Glutamatergic neuron (in vitro differentiated cells): ENCODE data around the gene THADA. TPM values are rescaled to one million over a fixed set of nuclear protein-coding genes. Genes with fewer than 3 reads are reported as not detected.
"Not testable (repeated sequence)": the region's sequence is repeated elsewhere in the genome, so short reads cannot be mapped to it uniquely, and the experiment has no call there.

Experiments
- DNase-seq: peaks from one replicate; pipeline ENCODE4 v3.0.0; 2022
- H3K27ac Mint-ChIP-seq: one replicate; pipeline ENCODE4 v1.8.0; 2020; ENCODE audit warnings: mild to moderate bottlenecking, mixed read lengths, inconsistent platforms; ENCODE audit not compliant: unreplicated experiment
- H3K27me3 Mint-ChIP-seq: one replicate; pipeline ENCODE4 v1.8.0; 2020; ENCODE audit warnings: mild to moderate bottlenecking, moderate library complexity, mixed read lengths, inconsistent platforms; ENCODE audit not compliant: unreplicated experiment
- H3K36me3 Mint-ChIP-seq: one replicate; pipeline ENCODE4 v1.8.0; 2020; ENCODE audit warnings: mild to moderate bottlenecking, mixed read lengths, inconsistent platforms; ENCODE audit not compliant: unreplicated experiment
- H3K4me1 Mint-ChIP-seq: one replicate; pipeline ENCODE4 v1.8.0; 2020; ENCODE audit warnings: mild to moderate bottlenecking, low read depth, mixed read lengths, inconsistent platforms; ENCODE audit not compliant: unreplicated experiment
- H3K4me3 Mint-ChIP-seq: one replicate; pipeline ENCODE4 v1.8.0; 2020; ENCODE audit warnings: mild to moderate bottlenecking, mixed read lengths, inconsistent platforms; ENCODE audit not compliant: unreplicated experiment
- H3K9me3 Mint-ChIP-seq: one replicate; pipeline ENCODE4 v1.8.0; 2020; ENCODE audit warnings: mild to moderate bottlenecking, moderate library complexity, mixed read lengths, inconsistent platforms; ENCODE audit not compliant: unreplicated experiment
- total RNA-seq: library from RNA; stranded (reverse); fragmentation: NEBNext Ultra II Directional; extraction: Animal tissue kit (Norgen Biotek cat#: 25700); gene quantifications from one replicate; pipeline ENCODE4 v1.2.1, GENCODE V29; 2021; ENCODE audit not compliant: unreplicated experiment
- TF ChIP-seq, protein P1 (sequence below): fragments of 200-600 bp; sonication (generic); IDR thresholded peaks from one replicate; pipeline ENCODE4 v1.5.0; 2021; ENCODE audit not compliant: partially characterized antibody, unreplicated experiment

Gene THADA
- total RNA-seq, 1 donor from 2014 or later: 15.0 TPM

DNA sequence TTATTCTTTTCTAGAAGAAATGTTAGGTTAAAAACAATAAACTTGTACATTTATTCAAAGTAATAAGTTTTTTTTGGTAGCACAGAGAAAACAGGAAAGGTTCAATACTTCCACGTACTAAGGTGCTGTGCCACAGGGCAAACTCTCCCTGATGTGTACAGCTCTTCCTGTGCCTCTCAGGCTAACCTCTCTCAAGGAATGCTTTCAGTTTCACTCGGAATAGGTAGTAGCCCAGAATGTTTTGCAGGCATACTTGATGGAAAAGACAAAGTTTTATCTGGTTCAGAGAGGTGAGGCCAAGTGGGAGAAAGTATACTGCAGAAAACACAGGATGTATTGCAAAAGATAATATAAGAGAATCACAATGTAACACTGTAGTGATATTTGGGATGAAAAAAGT, 198.4 kb downstream of the THADA start:
- Mint-ChIP-seq H3K36me3 (no peaks in the 10 kb centered on the region), H3K27me3 (no peaks in the 10 kb centered on the region), H3K9me3 (no peaks in the 10 kb centered on the region), H3K4me3 (no peak overlapping the region), H3K4me1 (no peaks in the 10 kb centered on the region), H3K27ac (no peak overlapping the region)
- TF ChIP-seq, protein P1, sequence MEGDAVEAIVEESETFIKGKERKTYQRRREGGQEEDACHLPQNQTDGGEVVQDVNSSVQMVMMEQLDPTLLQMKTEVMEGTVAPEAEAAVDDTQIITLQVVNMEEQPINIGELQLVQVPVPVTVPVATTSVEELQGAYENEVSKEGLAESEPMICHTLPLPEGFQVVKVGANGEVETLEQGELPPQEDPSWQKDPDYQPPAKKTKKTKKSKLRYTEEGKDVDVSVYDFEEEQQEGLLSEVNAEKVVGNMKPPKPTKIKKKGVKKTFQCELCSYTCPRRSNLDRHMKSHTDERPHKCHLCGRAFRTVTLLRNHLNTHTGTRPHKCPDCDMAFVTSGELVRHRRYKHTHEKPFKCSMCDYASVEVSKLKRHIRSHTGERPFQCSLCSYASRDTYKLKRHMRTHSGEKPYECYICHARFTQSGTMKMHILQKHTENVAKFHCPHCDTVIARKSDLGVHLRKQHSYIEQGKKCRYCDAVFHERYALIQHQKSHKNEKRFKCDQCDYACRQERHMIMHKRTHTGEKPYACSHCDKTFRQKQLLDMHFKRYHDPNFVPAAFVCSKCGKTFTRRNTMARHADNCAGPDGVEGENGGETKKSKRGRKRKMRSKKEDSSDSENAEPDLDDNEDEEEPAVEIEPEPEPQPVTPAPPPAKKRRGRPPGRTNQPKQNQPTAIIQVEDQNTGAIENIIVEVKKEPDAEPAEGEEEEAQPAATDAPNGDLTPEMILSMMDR: no peak
- DNase-seq: no peak

DNA sequence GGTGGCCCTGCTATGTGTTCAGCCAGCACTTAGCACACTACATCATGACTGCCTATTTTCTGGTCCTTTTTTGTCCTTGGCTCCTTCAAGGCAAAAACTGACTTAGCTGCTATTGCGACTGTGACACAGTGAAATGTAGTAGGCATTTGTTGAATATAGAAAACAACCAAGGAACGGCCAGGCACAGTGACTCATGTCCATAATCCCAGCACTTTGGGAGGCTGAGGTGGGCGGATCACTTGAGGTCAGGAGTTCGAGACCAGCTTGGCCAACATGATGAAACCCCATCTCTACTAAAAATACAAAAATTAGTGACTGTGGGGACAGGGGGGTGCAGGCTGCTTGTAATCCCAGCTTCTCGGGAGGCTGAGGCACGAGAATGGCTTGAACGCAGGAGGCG, 199.5 kb downstream of the THADA start:
- H3K4me3 Mint-ChIP-seq, H3K27ac Mint-ChIP-seq, H3K4me1 Mint-ChIP-seq, H3K36me3 Mint-ChIP-seq, H3K9me3 Mint-ChIP-seq, DNase-seq, H3K27me3 Mint-ChIP-seq: not testable (repeated sequence)

DNA sequence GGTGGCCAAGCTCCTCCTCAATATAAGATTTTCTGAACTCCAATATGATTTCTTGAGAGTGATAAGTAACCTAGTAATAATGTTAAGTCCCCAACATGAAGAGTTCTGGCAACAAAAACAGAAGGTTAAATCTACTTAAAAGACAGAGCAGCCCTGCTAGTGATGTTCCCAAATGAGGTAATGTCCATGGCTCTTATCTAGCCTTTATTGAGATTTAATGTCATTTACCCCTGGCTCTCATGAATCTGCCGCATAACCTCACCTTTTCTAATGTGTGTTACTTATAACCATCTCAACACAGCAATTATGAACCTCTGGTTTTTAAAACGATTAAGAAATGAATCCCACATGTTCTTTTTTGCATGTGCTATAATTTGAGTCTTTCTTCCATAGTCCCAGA, 201.9 kb downstream of the THADA start:
- H3K4me3 Mint-ChIP-seq: no peak overlapping the region
- H3K9me3 Mint-ChIP-seq: no peaks in the 10 kb centered on the region
- no peaks in the 10 kb centered on the region for H3K27me3 Mint-ChIP-seq
- no peak overlapping the region for H3K27ac Mint-ChIP-seq
- no peak for DNase-seq
- TF ChIP-seq, protein P1: no peak
- H3K4me1 Mint-ChIP-seq: no peaks in the 10 kb centered on the region
- no peaks in the 10 kb centered on the region for H3K36me3 Mint-ChIP-seq

DNA sequence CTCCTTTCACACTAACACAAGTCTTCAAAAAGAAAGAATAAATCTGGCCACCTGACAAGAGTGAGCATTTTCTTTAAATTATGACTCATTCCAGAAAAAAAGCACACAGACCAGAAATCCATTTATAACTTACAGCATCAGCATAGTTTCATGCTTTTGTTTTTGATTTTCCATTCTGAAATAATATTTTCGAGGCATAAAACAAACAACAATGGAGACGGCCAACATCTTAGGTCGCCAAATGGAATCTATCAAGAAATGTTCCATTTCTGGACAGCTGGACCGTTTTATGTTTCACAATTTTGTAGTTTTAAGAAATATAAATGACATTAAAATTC, 204.0 kb downstream of the THADA start:
- no peak overlapping the region for H3K27ac Mint-ChIP-seq
- no peak overlapping the region for H3K4me3 Mint-ChIP-seq
- no peaks in the 10 kb centered on the region for H3K9me3 Mint-ChIP-seq
- no peak for DNase-seq
- H3K36me3 Mint-ChIP-seq: no peaks in the 10 kb centered on the region
- H3K4me1 Mint-ChIP-seq: no peaks in the 10 kb centered on the region
- no peaks in the 10 kb centered on the region for H3K27me3 Mint-ChIP-seq
- TF ChIP-seq, protein P1: no peak

DNA sequence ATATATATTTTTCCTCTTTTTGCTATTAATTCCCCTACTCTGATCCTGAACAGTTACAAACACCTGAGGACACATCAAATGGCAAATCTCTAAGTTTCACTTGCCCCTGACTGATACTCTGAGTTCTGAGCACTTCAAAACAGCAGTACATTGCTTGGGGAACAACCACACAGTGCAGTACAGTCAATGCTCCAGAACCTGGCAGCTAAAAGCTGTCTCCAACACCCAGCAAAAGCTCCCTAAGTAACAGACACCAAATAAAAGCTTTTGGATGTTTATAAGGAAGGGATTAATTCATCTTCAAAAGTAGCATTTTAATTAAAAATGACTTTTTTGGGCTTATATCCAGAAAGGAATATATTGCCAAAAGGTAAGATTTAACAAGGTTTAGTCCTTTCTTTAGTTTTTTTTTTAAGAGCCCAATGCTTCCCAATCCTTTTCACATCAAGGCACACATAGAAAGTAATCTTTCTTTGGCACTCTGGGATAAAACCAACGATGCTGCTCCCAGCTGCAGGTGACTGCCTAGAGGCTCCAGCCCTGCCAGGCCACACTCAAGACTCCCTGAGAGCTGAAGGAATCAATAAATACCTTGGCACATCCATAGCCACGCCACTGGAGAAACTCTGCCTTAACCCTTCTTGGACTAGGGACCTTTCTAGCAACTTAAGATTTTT, 204.5 kb downstream of the THADA start:
- H3K4me3 Mint-ChIP-seq: no peak overlapping the region
- H3K27me3 Mint-ChIP-seq: no peaks in the 10 kb centered on the region
- H3K36me3 Mint-ChIP-seq: no peaks in the 10 kb centered on the region
- no peaks in the 10 kb centered on the region for H3K9me3 Mint-ChIP-seq
- no peak for DNase-seq
- TF ChIP-seq, protein P1: no peak
- H3K4me1 Mint-ChIP-seq: no peaks in the 10 kb centered on the region
- no peak overlapping the region for H3K27ac Mint-ChIP-seq
